HepG2 (cell line): Measurements from ENCODE around the gene TUT4. TPM values are rescaled to one million over a fixed set of nuclear protein-coding genes. Genes with fewer than 3 reads are reported as not detected.

ENCODE experiments used
- ARID4A ChIP-seq: sonication (generic); formaldehyde crosslinking; IDR thresholded peaks from 2 replicates; pipeline ENCODE4 v1.5.0; 2020; ENCODE audit warnings: mild to moderate bottlenecking, missing genetic modification reagents, borderline replicate concordance
- ATM ChIP-seq: fragments of 450-650 bp; IDR thresholded peaks from 2 replicates; pipeline ENCODE4 v1.7.1; 2017; ENCODE audit warnings: mild to moderate bottlenecking, borderline replicate concordance
- CREB1 ChIP-seq, 2 experiments: fragments of 450-650 bp in 1 of 2; IDR thresholded peaks; 2 replicates each; pipeline ENCODE4 v1.6.1; 2016 to 2017; ENCODE audit warnings: control low read depth in 1 of 2, mild to moderate bottlenecking in 1 of 2, missing compliant biosample characterization in 1 of 2, missing genetic modification characterization in 1 of 2
- EEA1 ChIP-seq: sonication (generic); formaldehyde crosslinking; IDR thresholded peaks from 2 replicates; pipeline ENCODE4 v1.5.1; 2020; ENCODE audit warnings: mild to moderate bottlenecking, missing genetic modification reagents, borderline replicate concordance
- FOXA1 ChIP-seq, 2 experiments: fragments of 450-650 bp in 1 of 2; sonication (generic) in 1 of 2; formaldehyde crosslinking in 1 of 2; IDR thresholded peaks; 2 replicates each; pipeline versions ENCODE4 v1.4.0 to v1.6.1; 2016 to 2020; ENCODE audit warnings: missing genetic modification reagents in 1 of 2
- GLMP ChIP-seq: sonication (generic); formaldehyde crosslinking; IDR thresholded peaks from 2 replicates; pipeline ENCODE4 v1.9.0; 2021; ENCODE audit warnings: missing genetic modification reagents, mild to moderate bottlenecking, borderline replicate concordance
- JUN ChIP-seq: sonication (generic); formaldehyde crosslinking; IDR thresholded peaks from 2 replicates; pipeline ENCODE4 v1.4.0; 2020; ENCODE audit warnings: mild to moderate bottlenecking, missing genetic modification reagents
- PATZ1 ChIP-seq: sonication (generic); formaldehyde crosslinking; IDR thresholded peaks from 2 replicates; pipeline ENCODE4 v1.4.0; 2020; ENCODE audit warnings: missing genetic modification reagents
- SIN3A ChIP-seq: IDR thresholded peaks from 2 replicates; pipeline ENCODE4 v1.6.1; 2011; ENCODE audit warnings: low read depth, mild to moderate bottlenecking, control low read depth, low read length, borderline replicate concordance
- USF2 ChIP-seq, 2 experiments: sonication (generic) in 1 of 2; formaldehyde crosslinking in 1 of 2; IDR thresholded peaks; 2 replicates each; pipeline versions ENCODE4 v1.5.1 to v1.6.1; 2011 to 2020; ENCODE audit warnings: borderline replicate concordance in 1 of 2, low read depth in 1 of 2, low read length in 1 of 2, mild to moderate bottlenecking in 1 of 2, missing genetic modification reagents in 1 of 2, moderate library complexity in 1 of 2
- XBP1 ChIP-seq: sonication (generic); formaldehyde crosslinking; IDR thresholded peaks from 2 replicates; pipeline ENCODE4 v1.5.0; 2020; ENCODE audit warnings: missing genetic modification reagents
- ZFP36L2 ChIP-seq: sonication (generic); formaldehyde crosslinking; IDR thresholded peaks from 2 replicates; pipeline ENCODE4 v1.4.0; 2020; ENCODE audit warnings: missing genetic modification reagents
- ZNF274 ChIP-seq: sonication (generic); formaldehyde crosslinking; IDR thresholded peaks from 2 replicates; pipeline ENCODE4 v1.5.1; 2020; ENCODE audit warnings: mild to moderate bottlenecking, missing genetic modification reagents
- ZNF629 ChIP-seq: sonication (generic); formaldehyde crosslinking; conservative IDR thresholded peaks from 2 replicates; pipeline ENCODE4 v1.5.0; 2020; ENCODE audit warnings: missing genetic modification reagents
- ZNF644 ChIP-seq: IDR thresholded peaks from 2 replicates; pipeline ENCODE4 v1.6.1; 2016; ENCODE audit warnings: low read depth
- ZNF766 ChIP-seq: sonication (generic); formaldehyde crosslinking; IDR thresholded peaks from 2 replicates; pipeline ENCODE4 v1.5.0; 2020; ENCODE audit warnings: missing genetic modification reagents, borderline replicate concordance
- polyA plus RNA-seq, 8 experiments: library from polyadenylated mRNA; depleted of rRNA in 3 of 8; stranded (reverse) in 7 of 8; unstranded in 1 of 8; fragments of >200 nt; fragmentation: Illumina TruSeq in 4 of 8; extraction: Trizol in 4 of 8; gene quantifications; 2 replicates each; pipeline versions ENCODE4 v1.2.1 to v1.2.3, GENCODE V29; 2011 to 2016; ENCODE audit warnings: low read depth in 4 of 8, missing spikeins in 1 of 8, mixed read lengths in 1 of 8; ENCODE audit not compliant: insufficient read depth in 1 of 8
- total RNA-seq, 5 experiments: library from RNA; depleted of rRNA; stranded (reverse); fragments of >200 nt; fragmentation: Illumina TruSeq; extraction: Trizol; gene quantifications; 2 replicates each; pipeline ENCODE4 v1.2.3, GENCODE V29; 2016; ENCODE audit warnings: low read depth in 1 of 5

The TUT4 gene
- total and polyA plus RNA-seq, 2 of the 13 experiments (the other 11 are each of a cell fraction or from before 2014, with no cell fraction given) = 44.7 to 53.5 TPM

- TF ChIP-seq SIN3A = peak; percentile 34; the same call in 1 of the 2 replicates
- no peak for TF ChIP-seq EEA1 (CRISPR knock-in tag)
- TF ChIP-seq ZFP36L2 = no peak
- TF ChIP-seq USF2 (IDR thresholded peaks at IDR 0.05; ENCODE audit: low read depth, low read length) = no peak
- TF ChIP-seq USF2 (CRISPR knock-in tag; IDR thresholded peaks at IDR 0.05; ENCODE audit: borderline replicate concordance) = no peak
- TF ChIP-seq PATZ1 (CRISPR knock-in tag) = no peak; the same call in 1 of the 2 replicates
- TF ChIP-seq ZNF644 (CRISPR knock-in tag) = no peak
- no peak for TF ChIP-seq XBP1 (CRISPR knock-in tag)
- no peak; the same call in 1 of the 2 replicates for TF ChIP-seq ARID4A (CRISPR knock-in tag)
- peak; percentile 52; the same call in 1 of the 2 replicates for TF ChIP-seq ZNF274 (CRISPR knock-in tag)
- no peak for TF ChIP-seq GLMP (CRISPR knock-in tag)
- TF ChIP-seq JUN (CRISPR knock-in tag) = no peak
- TF ChIP-seq FOXA1 (IDR thresholded peaks at IDR 0.05) = no peak
- TF ChIP-seq FOXA1 (CRISPR knock-in tag; IDR thresholded peaks at IDR 0.05) = no peak
- peak; percentile 41; the same call in 1 of the 2 replicates for TF ChIP-seq ZNF629 (CRISPR knock-in tag)
- no peak for TF ChIP-seq CREB1 (IDR thresholded peaks at IDR 0.05)
- TF ChIP-seq CREB1 (CRISPR knock-in tag; IDR thresholded peaks at IDR 0.05) = no peak
- TF ChIP-seq ZNF766 (CRISPR knock-in tag) = peak; percentile 70; the same call in 1 of the 2 replicates
- TF ChIP-seq ATM = no peak
Observed at GRCh38 chr1:52553362-52554266, 722 bp upstream of the TUT4 start (continued).
